Thoracic aorta (tissue), 2 donors: Measurements from ENCODE around the gene SAMD3. TPM values are rescaled to one million over a fixed set of nuclear protein-coding genes. Genes with fewer than 3 reads are reported as not detected.

Source experiments
- ATAC-seq: fragments of 150-250 bp; one replicate; pipeline ENCODE4 v1.8.0; 2017; ENCODE audit warnings: low read depth; ENCODE audit not compliant: insufficient number of reproducible peaks, low FRiP score
- DNase-seq: peaks from one replicate; pipeline ENCODE4 v3.0.0-alpha.2; 2020; ENCODE audit warnings: low spot score
- H3K27ac ChIP-seq, 2 donors: fragments of 200-600 bp; sonication (generic); 1 replicate in 1 of 2; 2 replicates in 1 of 2; pipeline ENCODE4 v1.5.1; 2016; ENCODE audit warnings: mild to moderate bottlenecking in 2 of 2, moderate library complexity in 2 of 2
- H3K27me3 ChIP-seq: fragments of 200-600 bp; sonication (generic); replicated peaks from 2 replicates; pipeline ENCODE4 v1.6.0; 2016; ENCODE audit warnings: mild to moderate bottlenecking; ENCODE audit not compliant: insufficient read depth
- H3K36me3 ChIP-seq: fragments of 200-600 bp; sonication (generic); one replicate; pipeline ENCODE4 v1.5.1; 2016
- H3K4me1 ChIP-seq, 2 donors: fragments of 200-600 bp; sonication (generic); 1 replicate in 1 of 2; 2 replicates in 1 of 2; pipeline versions ENCODE4 v1.5.1 to v1.6.0; 2016; ENCODE audit warnings: low read depth in 2 of 2, mild to moderate bottlenecking in 1 of 2; ENCODE audit not compliant: control insufficient read depth in 1 of 2
- H3K4me3 ChIP-seq: fragments of 200-600 bp; sonication (generic); 2 replicates; pipeline ENCODE4 v1.5.1; 2016; ENCODE audit warnings: mild to moderate bottlenecking
- H3K9me3 ChIP-seq: fragments of 200-600 bp; sonication (generic); 2 replicates; pipeline ENCODE4 v1.5.1; 2016
- total RNA-seq, 2 donors: library from RNA; depleted of rRNA; stranded (reverse); fragments of >200 nt; gene quantifications; one replicate each; pipeline versions ENCODE4 v1.1.0 to v1.2.3, GENCODE V29; 2016
- TF ChIP-seq, protein P1 (sequence below): fragments of 200-600 bp; sonication (generic); IDR thresholded peaks from one replicate; pipeline ENCODE4 v1.5.1; 2019; ENCODE audit warnings: antibody characterized with exemption

Gene SAMD3
- total RNA-seq, 2 donors from 2014 or later = 1.2 to 1.8 TPM

DNA sequence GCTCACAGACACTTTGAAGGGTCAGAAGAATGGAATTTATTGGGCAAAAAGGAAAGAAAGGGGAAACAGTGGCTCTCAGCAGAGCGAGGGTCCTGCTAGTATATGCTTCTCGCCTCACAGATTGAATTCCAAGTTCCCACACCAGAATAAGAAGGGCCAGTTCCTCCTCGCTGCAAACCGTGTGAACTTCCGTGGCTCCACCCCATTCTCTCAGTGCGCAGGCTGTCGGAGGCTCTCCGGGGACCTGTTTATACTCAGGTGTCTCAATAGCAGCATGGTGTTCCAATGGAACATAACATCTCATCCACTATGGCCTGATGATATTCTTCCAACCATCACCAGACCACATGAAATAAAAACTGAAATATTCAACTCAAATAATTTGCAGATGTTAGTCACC is 4.6 kb downstream of the SAMD3 start:
- DNase-seq (no peak), ATAC-seq (no peak)
- Histone ChIP-seq H3K36me3 (no peaks in the 10 kb centered on the region), H3K9me3 (no peaks in the 10 kb centered on the region), H3K27me3 (no peaks in the 10 kb centered on the region), H3K4me1 (no peaks in the 10 kb centered on the region), H3K4me3 (no peak overlapping the region), H3K27ac (no peak overlapping the region)
- TF ChIP-seq, protein P1, sequence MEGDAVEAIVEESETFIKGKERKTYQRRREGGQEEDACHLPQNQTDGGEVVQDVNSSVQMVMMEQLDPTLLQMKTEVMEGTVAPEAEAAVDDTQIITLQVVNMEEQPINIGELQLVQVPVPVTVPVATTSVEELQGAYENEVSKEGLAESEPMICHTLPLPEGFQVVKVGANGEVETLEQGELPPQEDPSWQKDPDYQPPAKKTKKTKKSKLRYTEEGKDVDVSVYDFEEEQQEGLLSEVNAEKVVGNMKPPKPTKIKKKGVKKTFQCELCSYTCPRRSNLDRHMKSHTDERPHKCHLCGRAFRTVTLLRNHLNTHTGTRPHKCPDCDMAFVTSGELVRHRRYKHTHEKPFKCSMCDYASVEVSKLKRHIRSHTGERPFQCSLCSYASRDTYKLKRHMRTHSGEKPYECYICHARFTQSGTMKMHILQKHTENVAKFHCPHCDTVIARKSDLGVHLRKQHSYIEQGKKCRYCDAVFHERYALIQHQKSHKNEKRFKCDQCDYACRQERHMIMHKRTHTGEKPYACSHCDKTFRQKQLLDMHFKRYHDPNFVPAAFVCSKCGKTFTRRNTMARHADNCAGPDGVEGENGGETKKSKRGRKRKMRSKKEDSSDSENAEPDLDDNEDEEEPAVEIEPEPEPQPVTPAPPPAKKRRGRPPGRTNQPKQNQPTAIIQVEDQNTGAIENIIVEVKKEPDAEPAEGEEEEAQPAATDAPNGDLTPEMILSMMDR = no peak

DNA sequence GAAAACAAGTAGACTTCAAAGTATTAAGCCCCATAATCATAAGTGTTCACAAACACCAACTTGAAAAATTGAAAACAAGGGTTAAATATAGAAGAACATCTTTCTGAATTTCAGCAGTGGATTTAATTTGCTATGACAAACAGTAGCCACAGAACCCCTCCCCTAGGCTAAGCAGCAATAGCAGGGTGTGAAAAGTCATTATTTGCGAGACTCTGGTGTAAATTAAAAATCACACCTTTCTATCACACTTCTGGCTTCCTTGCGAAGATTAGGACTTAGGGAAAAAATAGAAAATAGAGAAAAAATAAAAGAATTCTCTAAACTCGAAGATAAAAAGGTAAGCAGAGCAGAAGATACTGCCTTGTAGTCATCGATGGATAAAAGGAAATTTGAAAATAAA is 6.1 kb downstream of the SAMD3 start:
- no peaks in the 10 kb centered on the region for H3K4me1 ChIP-seq
- no peak overlapping the region for H3K4me3 ChIP-seq
- ATAC-seq = no peak
- no peaks in the 10 kb centered on the region for H3K27me3 ChIP-seq
- H3K27ac ChIP-seq = no peak overlapping the region
- TF ChIP-seq, protein P1 = no peak
- H3K36me3 ChIP-seq = no peaks in the 10 kb centered on the region
- no peaks in the 10 kb centered on the region for H3K9me3 ChIP-seq
- no peak for DNase-seq

DNA sequence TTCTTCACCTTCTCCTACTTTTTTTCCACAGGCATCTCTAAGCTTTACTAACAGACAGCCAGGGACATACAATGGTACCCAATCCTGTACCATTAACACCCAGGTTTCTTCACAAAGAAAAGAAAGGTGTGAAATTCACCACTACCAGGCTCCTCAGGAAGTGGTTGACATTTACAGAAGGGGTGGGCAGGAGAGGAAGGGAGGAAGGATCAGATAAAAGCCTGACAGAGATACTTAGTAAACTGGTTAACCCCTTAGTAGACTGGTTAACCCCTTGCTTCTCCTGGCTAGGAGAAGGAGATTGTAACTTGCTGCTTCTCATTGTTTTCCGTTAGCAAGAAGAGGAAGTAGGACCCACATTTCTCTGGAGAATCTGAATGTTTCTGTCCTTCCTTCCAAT is 7.2 kb downstream of the SAMD3 start:
- Histone ChIP-seq H3K4me1 (no peaks in the 10 kb centered on the region), H3K27ac (no peak overlapping the region), H3K4me3 (no peak overlapping the region), H3K9me3 (no peaks in the 10 kb centered on the region), H3K36me3 (no peaks in the 10 kb centered on the region), H3K27me3 (no peaks in the 10 kb centered on the region)
- TF ChIP-seq, protein P1 = no peak
- no peak for ATAC-seq
- DNase-seq = no peak

DNA sequence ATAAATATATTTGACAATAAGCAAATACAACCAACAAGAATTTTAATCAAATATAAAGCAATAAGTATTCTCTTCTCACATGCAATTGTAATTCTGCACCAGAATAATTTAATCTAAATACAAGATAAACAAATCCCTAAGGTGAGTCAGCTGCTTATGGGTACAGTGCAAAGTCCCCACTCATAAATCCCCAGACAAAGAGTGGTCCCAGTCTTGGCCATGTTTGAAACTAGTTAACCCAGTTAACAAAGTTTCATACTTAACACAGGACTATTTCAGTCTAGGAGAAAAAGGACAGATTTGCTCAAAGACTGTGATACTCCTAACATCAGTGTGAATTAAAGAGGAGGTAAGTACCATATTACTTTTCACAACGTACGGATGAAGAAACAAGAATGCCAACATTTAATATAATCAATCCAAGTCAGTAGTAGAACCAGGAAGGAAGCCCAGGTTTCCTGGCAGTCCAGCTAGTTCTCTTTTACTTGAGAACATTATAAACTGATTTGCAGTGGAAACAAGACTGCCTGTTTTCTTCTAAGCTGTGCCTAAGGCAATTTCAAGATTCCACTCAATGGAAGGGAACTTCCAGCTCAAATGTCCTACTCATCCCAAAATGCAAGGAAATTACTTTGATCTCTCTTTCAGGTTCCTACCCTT is 10.4 kb downstream of the SAMD3 start:
- no peaks in the 10 kb centered on the region for H3K9me3 ChIP-seq
- DNase-seq = no peak
- no peaks in the 10 kb centered on the region for H3K36me3 ChIP-seq
- H3K4me1 ChIP-seq = no peaks in the 10 kb centered on the region
- no peak overlapping the region for H3K27ac ChIP-seq
- TF ChIP-seq, protein P1 = no peak
- no peak overlapping the region for H3K4me3 ChIP-seq
- ATAC-seq = no peak
- no peaks in the 10 kb centered on the region for H3K27me3 ChIP-seq

DNA sequence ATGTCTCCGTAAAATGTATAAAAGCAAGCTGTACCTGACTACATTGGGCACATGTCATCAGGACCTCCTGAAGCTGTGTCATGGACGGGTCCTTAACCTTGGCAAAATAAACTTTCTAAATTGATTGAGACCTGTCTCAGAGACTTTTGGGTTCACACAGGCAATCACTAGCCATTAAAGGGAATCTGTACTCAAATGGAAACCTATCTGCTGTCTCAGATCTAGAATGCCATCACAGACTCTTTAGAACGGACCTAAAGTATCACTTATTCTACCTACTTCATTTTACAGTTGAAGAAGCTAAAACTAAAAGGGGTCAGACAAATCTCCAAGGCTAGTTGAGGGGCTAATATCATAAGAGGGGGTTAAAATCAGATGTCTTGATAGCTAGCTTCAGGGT is 11.1 kb downstream of the SAMD3 start:
- H3K27me3 ChIP-seq = no peaks in the 10 kb centered on the region
- TF ChIP-seq, protein P1 = no peak
- no peaks in the 10 kb centered on the region for H3K9me3 ChIP-seq
- DNase-seq (no peak), ATAC-seq (no peak)
- no peaks in the 10 kb centered on the region for H3K4me1 ChIP-seq
- no peaks in the 10 kb centered on the region for H3K36me3 ChIP-seq
- H3K27ac ChIP-seq = no peak overlapping the region
- H3K4me3 ChIP-seq = no peak overlapping the region
